Progenitor cell of endocrine pancreas (in vitro differentiated cells): ENCODE measurements around the gene KIRREL1. TPM values are rescaled to one million over a fixed set of nuclear protein-coding genes. Genes with fewer than 3 reads are reported as not detected.
A peak's percentile ranks its signal among the peaks of the same experiment; 100 is the strongest.

Experiments
- DNase-seq: peaks from one replicate; pipeline ENCODE4 v3.0.0; 2021; ENCODE audit warnings: low spot score; ENCODE audit not compliant: unreplicated experiment
- H3K27ac Mint-ChIP-seq: 2 replicates; pipeline ENCODE4 v1.8.0; 2021; ENCODE audit warnings: mild to moderate bottlenecking, moderate library complexity, mixed read lengths
- H3K27me3 Mint-ChIP-seq: 2 replicates; pipeline ENCODE4 v1.8.0; 2021; ENCODE audit warnings: mixed read lengths
- H3K36me3 Mint-ChIP-seq: 2 replicates; pipeline ENCODE4 v1.8.0; 2022; ENCODE audit warnings: mixed read lengths; ENCODE audit not compliant: insufficient read depth
- H3K4me1 Mint-ChIP-seq: 2 replicates; pipeline ENCODE4 v1.8.0; 2021; ENCODE audit warnings: low read depth, mixed read lengths
- H3K4me3 Mint-ChIP-seq: 2 replicates; pipeline ENCODE4 v1.8.0; 2021; ENCODE audit warnings: low read depth, mild to moderate bottlenecking, moderate library complexity, mixed read lengths
- H3K9me3 Mint-ChIP-seq: 2 replicates; pipeline ENCODE4 v1.8.0; 2021; ENCODE audit warnings: low read depth, mixed read lengths
- CTCF ChIP-seq: fragments of 200-600 bp; sonication (generic); IDR thresholded peaks from one replicate; pipeline ENCODE4 v1.5.0; 2021; ENCODE audit warnings: antibody characterized with exemption, mild to moderate bottlenecking; ENCODE audit not compliant: unreplicated experiment
- total RNA-seq: library from RNA; stranded (reverse); gene quantifications from 2 replicates; pipeline ENCODE4 v1.2.1, GENCODE V29; 2021

KIRREL1 gene
- total RNA-seq, 1 donor from 2014 or later = 43.8 TPM

DNA sequence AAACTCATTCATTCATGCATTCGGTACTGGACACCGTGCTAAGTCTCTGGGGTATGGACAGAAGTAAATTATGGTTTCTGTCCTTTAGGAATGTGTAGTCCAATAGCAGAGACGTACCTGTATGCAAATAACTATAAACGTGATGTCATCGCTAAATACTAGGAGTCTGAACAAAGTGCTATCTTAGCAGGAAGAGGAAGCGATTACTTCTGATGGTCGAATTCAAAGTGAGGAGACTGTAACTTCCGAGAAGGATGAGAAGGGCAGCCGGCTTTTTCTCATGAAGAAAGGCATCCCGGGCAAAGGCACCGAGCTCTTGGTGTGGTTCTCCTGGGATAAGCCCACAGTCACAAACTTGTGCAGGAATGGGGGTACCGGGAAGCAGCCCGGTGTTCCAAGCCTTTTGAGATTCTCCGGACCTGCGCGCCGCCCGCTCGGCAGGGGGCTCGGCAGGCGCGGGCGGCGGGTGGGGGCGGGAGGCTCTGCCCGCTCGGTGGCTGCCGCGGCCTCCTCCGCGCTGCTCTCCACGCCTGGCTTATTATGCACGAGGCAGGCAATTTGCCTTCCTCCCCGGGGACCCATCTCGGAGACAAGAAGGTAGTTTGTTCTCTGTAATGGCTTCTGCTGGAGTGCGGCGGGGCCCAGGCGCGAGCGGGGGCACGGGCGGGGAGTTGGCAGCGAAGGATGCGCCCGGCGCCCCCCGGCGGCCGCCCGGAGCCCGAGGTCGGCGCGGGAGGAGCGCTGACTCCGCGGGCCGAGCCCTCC, 119.7 kb downstream of the KIRREL1 start:
- H3K4me3 Mint-ChIP-seq = peak overlapping the region; percentile 74
- peak; percentile 81 for TF ChIP-seq CTCF
- H3K36me3 Mint-ChIP-seq = no peaks in the 10 kb centered on the region
- H3K27ac Mint-ChIP-seq = peak overlapping the region; percentile 12
- peak; percentile 35 for DNase-seq
- peaks cover 4% of the 10 kb centered on the region for H3K9me3 Mint-ChIP-seq
- H3K27me3 Mint-ChIP-seq = peaks cover 47% of the 10 kb centered on the region
- peaks cover 15% of the 10 kb centered on the region for H3K4me1 Mint-ChIP-seq

DNA sequence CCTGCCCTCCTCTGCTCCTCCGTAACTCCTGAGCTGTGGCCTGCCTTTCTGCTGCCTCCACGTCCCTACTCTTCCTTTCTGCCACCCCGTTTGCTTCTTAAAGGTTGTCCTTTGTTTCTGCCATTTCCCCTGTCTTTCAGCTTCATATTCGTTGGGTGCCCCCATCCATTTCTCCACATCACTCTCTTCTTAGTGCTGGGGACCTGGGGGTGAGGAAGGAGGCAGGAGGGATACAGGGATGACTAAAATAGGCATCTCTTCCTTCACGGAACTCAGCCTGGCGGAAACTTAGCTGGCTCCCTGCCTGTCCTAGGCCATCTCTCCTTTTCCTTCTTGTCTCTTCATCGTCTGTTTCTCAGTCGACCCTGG, 120.3 kb downstream of the KIRREL1 start:
- Mint-ChIP-seq H3K27ac (no peak overlapping the region), H3K4me1 (peaks cover 20% of the 10 kb centered on the region), H3K27me3 (peaks cover 47% of the 10 kb centered on the region), H3K4me3 (peak overlapping the region; percentile 63), H3K36me3 (no peaks in the 10 kb centered on the region), H3K9me3 (peaks cover 4% of the 10 kb centered on the region)
- no peak for DNase-seq
- no peak for TF ChIP-seq CTCF

DNA sequence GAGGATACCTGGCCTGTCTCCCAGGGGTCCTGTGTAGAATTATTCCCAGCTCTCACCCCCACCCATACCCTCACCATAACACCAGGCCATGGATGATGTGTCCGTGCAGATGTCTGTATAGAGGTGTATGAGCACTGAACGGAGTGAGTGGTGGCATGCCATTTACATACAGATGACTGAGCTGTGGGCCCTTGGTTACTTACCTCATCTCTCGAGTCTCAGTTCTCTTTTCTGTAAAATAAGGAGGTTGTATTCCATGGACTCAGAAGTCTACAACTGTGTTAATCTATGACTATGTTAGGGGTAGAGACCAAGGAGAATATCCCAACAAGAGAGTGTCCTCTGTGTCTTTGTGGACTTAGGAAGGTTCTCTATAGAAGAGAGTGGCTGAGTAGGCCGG, 121.7 kb downstream of the KIRREL1 start:
- Mint-ChIP-seq H3K27ac (peak overlapping the region; percentile 28), H3K4me3 (no peak overlapping the region), H3K36me3 (no peaks in the 10 kb centered on the region), H3K9me3 (no peaks in the 10 kb centered on the region), H3K27me3 (peaks cover 54% of the 10 kb centered on the region), H3K4me1 (peaks cover 20% of the 10 kb centered on the region)
- TF ChIP-seq CTCF = no peak
- DNase-seq = no peak

- no peak for TF ChIP-seq CTCF
- Mint-ChIP-seq H3K4me3 (no peak overlapping the region), H3K27me3 (peaks cover 52% of the 10 kb centered on the region), H3K9me3 (no peaks in the 10 kb centered on the region), H3K4me1 (peaks cover 20% of the 10 kb centered on the region), H3K36me3 (no peaks in the 10 kb centered on the region), H3K27ac (no peak overlapping the region)
- no peak for DNase-seq
Measured at GRCh38 chr1:158116311-158117167, 123.1 kb downstream of the KIRREL1 start.

GRCh38 chr1:158117854-158118704, 124.6 kb downstream of the KIRREL1 start:
- Mint-ChIP-seq H3K27ac (no peak overlapping the region), H3K4me1 (peaks cover 17% of the 10 kb centered on the region), H3K4me3 (peak overlapping the region; percentile 52)

More at GRCh38 chr1:158117854-158118704, 124.6 kb downstream of the KIRREL1 start:
- peak; percentile 34 for DNase-seq
- no peaks in the 10 kb centered on the region for H3K9me3 Mint-ChIP-seq
- TF ChIP-seq CTCF = peak; percentile 61
- peaks cover 43% of the 10 kb centered on the region for H3K27me3 Mint-ChIP-seq
- H3K36me3 Mint-ChIP-seq = no peaks in the 10 kb centered on the region
